MCF 10A (cell line): ENCODE data around the gene CLDND1. TPM values are rescaled to one million over a fixed set of nuclear protein-coding genes. Genes with fewer than 3 reads are reported as not detected.

Experiments used
- BruUV-seq: library from RNA; stranded (reverse); fragments of 400-500 nt; replicated peaks from 2 replicates; lab custom pipeline; 2021; lab: Mats Ljungman, UMichigan
- CTCF ChIA-PET: fragments of 300-600 bp; sonication (Branson Sonifier 250); formaldehyde crosslinking; extraction: SDS; loops from one replicate; lab custom pipeline; 2021; ENCODE audit warnings: antibody characterized with exemption, inconsistent platforms; lab: Yijun Ruan, JAX
- POLR2A ChIA-PET: fragments of 300-600, 350-650 bp; sonication (Branson Sonifier 250); formaldehyde crosslinking; extraction: SDS; loops from one replicate; lab custom pipeline; 2020; ENCODE audit warnings: antibody characterized with exemption, inconsistent platforms; lab: Yijun Ruan, JAX
- DNase-seq: peaks from one replicate; pipeline ENCODE4 v3.0.0-alpha.2; 2018; ENCODE audit not compliant: unreplicated experiment
- H3K27ac Mint-ChIP-seq: one replicate; pipeline ENCODE4 v1.8.0; 2022; ENCODE audit warnings: mild to moderate bottlenecking, low read depth, mixed read lengths; ENCODE audit not compliant: unreplicated experiment
- H3K27me3 Mint-ChIP-seq: one replicate; pipeline ENCODE4 v1.8.0; 2022; ENCODE audit warnings: mixed read lengths; ENCODE audit not compliant: insufficient read depth, unreplicated experiment
- H3K36me3 Mint-ChIP-seq: one replicate; pipeline ENCODE4 v1.8.0; 2022; ENCODE audit warnings: mild to moderate bottlenecking, moderate library complexity, mixed read lengths; ENCODE audit not compliant: insufficient read depth, unreplicated experiment
- H3K4me1 Mint-ChIP-seq: one replicate; pipeline ENCODE4 v1.8.0; 2022; ENCODE audit warnings: mixed read lengths; ENCODE audit not compliant: insufficient read depth, unreplicated experiment
- H3K4me3 Mint-ChIP-seq: one replicate; pipeline ENCODE4 v1.8.0; 2022; ENCODE audit warnings: mild to moderate bottlenecking, moderate library complexity, mixed read lengths; ENCODE audit not compliant: unreplicated experiment
- H3K9me3 Mint-ChIP-seq: one replicate; pipeline ENCODE4 v1.8.0; 2022; ENCODE audit warnings: mixed read lengths; ENCODE audit not compliant: unreplicated experiment
- CTCF ChIP-seq: fragments of 200-600 bp; IDR thresholded peaks from one replicate; pipeline ENCODE4 v1.8.0; 2022; ENCODE audit warnings: antibody characterized with exemption, mild to moderate bottlenecking; ENCODE audit not compliant: unreplicated experiment
- intact Hi-C: fragments of 100-400 bp; cut with micrococcal nuclease; formaldehyde crosslinking; loops from 2 replicates; pipeline ENCODE4 v1.14.1; 2022
- total RNA-seq: library from RNA; stranded (reverse); gene quantifications from 2 replicates; pipeline ENCODE4 v1.2.3, GENCODE V29; 2022

CLDND1 gene
- total RNA-seq, 1 experiment from 2014 or later = 128 TPM

GRCh38 chr3:98534734-98535133 is 12.0 kb upstream of the CLDND1 start:
- H3K27me3 Mint-ChIP-seq = no peaks in the 10 kb centered on the region
- TF ChIP-seq CTCF = no peak
- no peaks in the 10 kb centered on the region for H3K9me3 Mint-ChIP-seq
- BruUV-seq = no TSS peak
- H3K36me3 Mint-ChIP-seq = no peaks in the 10 kb centered on the region
- H3K4me3 Mint-ChIP-seq = no peak overlapping the region
- POLR2A ChIA-PET = no interaction called here
- no peak overlapping the region for H3K27ac Mint-ChIP-seq
- DNase-seq = no peak
- CTCF ChIA-PET = interaction anchor here (0.6 kb wide), 2 partner anchors 12 to 155 kb away, joined by 3 to 8 read pairs; partner anchors contain the start of gene CLDND1
- intact Hi-C loops = no loop called here
- no peaks in the 10 kb centered on the region for H3K4me1 Mint-ChIP-seq

- Mint-ChIP-seq H3K27ac (no peak overlapping the region), H3K36me3 (no peaks in the 10 kb centered on the region), H3K4me1 (no peaks in the 10 kb centered on the region), H3K9me3 (no peaks in the 10 kb centered on the region), H3K4me3 (no peak overlapping the region), H3K27me3 (no peaks in the 10 kb centered on the region)
- no peak for TF ChIP-seq CTCF
- no peak for DNase-seq
- intact Hi-C loops = no loop called here
- no TSS peak for BruUV-seq
- ChIA-PET CTCF (interaction anchor here (0.6 kb wide), 1 partner anchor 11 kb away, joined by 3 read pairs; the partner anchor contains the start of gene CLDND1), POLR2A (no interaction called here)
These were observed 11.5 kb upstream of the CLDND1 start for GRCh38 chr3:98534168-98534567.

- no peak for DNase-seq
- Mint-ChIP-seq H3K4me3 (no peak overlapping the region), H3K4me1 (no peaks in the 10 kb centered on the region), H3K27me3 (no peaks in the 10 kb centered on the region), H3K27ac (no peak overlapping the region), H3K36me3 (no peaks in the 10 kb centered on the region), H3K9me3 (no peaks in the 10 kb centered on the region)
- ChIA-PET POLR2A (interaction anchor here (1.8 kb wide), 1 partner anchor 11 kb away, joined by 9 read pairs; the partner anchor contains the start of gene CLDND1), CTCF (interaction anchor here (0.6 to 1.5 kb wide), 4 partner anchors 27 to 568 kb away, joined by 3 to 4 read pairs (median 3); no protein-coding TSS in a partner anchor)
- intact Hi-C loops = no loop called here
- no TSS peak for BruUV-seq
- TF ChIP-seq CTCF = no peak
These were observed 10.2 kb upstream of the CLDND1 start for GRCh38 chr3:98532709-98533571.

- H3K4me3 Mint-ChIP-seq = no peak overlapping the region
- no peaks in the 10 kb centered on the region for H3K36me3 Mint-ChIP-seq
- no peaks in the 10 kb centered on the region for H3K27me3 Mint-ChIP-seq
- H3K9me3 Mint-ChIP-seq = no peaks in the 10 kb centered on the region
- ChIA-PET POLR2A (interaction anchor here (1.8 kb wide), 1 partner anchor 10 kb away, joined by 9 read pairs; the partner anchor contains the start of gene CLDND1), CTCF (no interaction called here)
- H3K27ac Mint-ChIP-seq = no peak overlapping the region
- H3K4me1 Mint-ChIP-seq = no peaks in the 10 kb centered on the region
- no peak for TF ChIP-seq CTCF
- intact Hi-C loops = no loop called here
- BruUV-seq = no TSS peak
- no peak for DNase-seq
These were observed 9.6 kb upstream of the CLDND1 start for GRCh38 chr3:98532275-98532637.
